OCI-LY3 (cell line): ENCODE data around the gene FETUB.
"Not testable (repeated sequence)": the region's sequence is repeated elsewhere in the genome, so short reads cannot be mapped to it uniquely, and the experiment has no call there.

ENCODE experiments used
- H2AFZ ChIP-seq: fragments of 200-600, 300-600 bp; shearing (Covaris generic); 2 replicates; pipeline ENCODE4 v1.6.0; 2014; ENCODE audit warnings: antibody characterized with exemption, low read depth, low read length
- H3K27ac ChIP-seq: fragments of 200-600, 300-600 bp; sonication (generic); 2 replicates; pipeline ENCODE4 v1.5.1; 2014; ENCODE audit warnings: mild to moderate bottlenecking, low read length, moderate library complexity, mixed read lengths
- H3K27me3 ChIP-seq: fragments of 200-600, 300-600 bp; sonication (generic); 2 replicates; pipeline ENCODE4 v1.6.1; 2014; ENCODE audit warnings: low read depth, low read length, mixed read lengths
- H3K36me3 ChIP-seq: fragments of 200-600, 300-600 bp; sonication (generic); replicated peaks from 2 replicates; pipeline ENCODE3; 2014; ENCODE audit warnings: low read depth, low read length, mixed read lengths
- H3K4me1 ChIP-seq: fragments of 300-600, 200-600 bp; sonication (generic); 2 replicates; pipeline ENCODE4 v1.6.1; 2014; ENCODE audit warnings: low read length, mixed read lengths
- H3K4me2 ChIP-seq: fragments of 200-600, 300-600 bp; sonication (generic); 2 replicates; pipeline ENCODE4 v1.6.1; 2014; ENCODE audit warnings: low read length, mixed read lengths
- H3K4me3 ChIP-seq: fragments of 300-600, 200-600 bp; sonication (generic); 2 replicates; pipeline ENCODE4 v1.5.1; 2014; ENCODE audit warnings: antibody characterized with exemption, mild to moderate bottlenecking, low read length, moderate library complexity
- H3K79me2 ChIP-seq: fragments of 300-600, 200-600 bp; shearing (Covaris generic); 2 replicates; pipeline ENCODE4 v1.6.1; 2014; ENCODE audit warnings: mild to moderate bottlenecking, low read length, mixed read lengths
- H3K9ac ChIP-seq: fragments of 300-600, 200-600 bp; shearing (Covaris generic); 2 replicates; pipeline ENCODE4 v1.6.0; 2014; ENCODE audit warnings: mild to moderate bottlenecking, low read length, moderate library complexity
- H3K9me3 ChIP-seq: fragments of 200-600, 300-600 bp; shearing (Covaris generic); 2 replicates; pipeline ENCODE4 v1.6.1; 2014; ENCODE audit warnings: low read length, mixed read lengths; ENCODE audit not compliant: insufficient read depth
- H4K20me1 ChIP-seq: fragments of 200-600, 300-600 bp; sonication (generic); 2 replicates; pipeline ENCODE4 v1.6.1; 2016; ENCODE audit warnings: low read length, mixed read lengths; ENCODE audit not compliant: insufficient read depth
- CTCF ChIP-seq: fragments of 200-600, 300-600 bp; sonication (generic); IDR thresholded peaks from 2 replicates; pipeline ENCODE4 v1.5.1; 2014; ENCODE audit warnings: antibody characterized with exemption, low read length, low read depth
- EZH2phosphoT487 ChIP-seq: fragments of 200-600 bp; shearing (Covaris generic); IDR thresholded peaks from 2 replicates; pipeline ENCODE4 v1.6.1; 2018; ENCODE audit warnings: antibody characterized with exemption, mixed run types, low read depth

FETUB gene

GRCh38 chr3:186694288-186695032 lies 54.3 kb downstream of the FETUB start:
- Histone ChIP-seq H3K79me2 (no peaks in the 10 kb centered on the region), H3K27me3 (peaks cover 13% of the 10 kb centered on the region), H3K4me3 (no peak overlapping the region), H3K9me3 (no peaks in the 10 kb centered on the region), H4K20me1 (no peaks in the 10 kb centered on the region), H2AFZ (no peak overlapping the region), H3K4me1 (no peaks in the 10 kb centered on the region), H3K27ac (no peak overlapping the region), H3K4me2 (no peak overlapping the region), H3K9ac (no peak overlapping the region), H3K36me3 (no peaks in the 10 kb centered on the region)
- no peak for TF ChIP-seq CTCF
- TF ChIP-seq EZH2phosphoT487: no peak

- TF ChIP-seq CTCF (no peak), EZH2phosphoT487 (no peak)
These were observed 56.3 kb downstream of the FETUB start for GRCh38 chr3:186696522-186696921.

GRCh38 chr3:186697510-186697909 lies 57.3 kb downstream of the FETUB start:
- H3K4me1 ChIP-seq: peaks cover 10% of the 10 kb centered on the region
- no peak overlapping the region for H3K9ac ChIP-seq
- H3K4me2 ChIP-seq: no peak overlapping the region
- no peak overlapping the region for H3K4me3 ChIP-seq
- TF ChIP-seq EZH2phosphoT487 (no peak), CTCF (no peak)
- no peaks in the 10 kb centered on the region for H3K79me2 ChIP-seq
- H3K27me3 ChIP-seq: peaks cover 4% of the 10 kb centered on the region; the same call in 1 of the 2 replicates
- H4K20me1 ChIP-seq: no peaks in the 10 kb centered on the region
- no peak overlapping the region for H2AFZ ChIP-seq
- H3K9me3 ChIP-seq: no peaks in the 10 kb centered on the region
- H3K27ac ChIP-seq: no peak overlapping the region
- no peaks in the 10 kb centered on the region for H3K36me3 ChIP-seq

More at GRCh38 chr3:186696522-186696921, 56.3 kb downstream of the FETUB start:
- no peaks in the 10 kb centered on the region for H3K36me3 ChIP-seq
- no peaks in the 10 kb centered on the region for H3K79me2 ChIP-seq
- H3K4me1 ChIP-seq: peaks cover 10% of the 10 kb centered on the region
- peaks cover 8% of the 10 kb centered on the region; the same call in 1 of the 2 replicates for H3K27me3 ChIP-seq
- H3K9me3 ChIP-seq: no peaks in the 10 kb centered on the region
- no peak overlapping the region for H3K9ac ChIP-seq
- no peak overlapping the region for H3K27ac ChIP-seq
- H3K4me2 ChIP-seq: no peak overlapping the region
- H2AFZ ChIP-seq: no peak overlapping the region
- no peaks in the 10 kb centered on the region for H4K20me1 ChIP-seq
- H3K4me3 ChIP-seq: no peak overlapping the region

- Histone ChIP-seq H3K4me2 (no peak overlapping the region), H2AFZ (peak overlapping the region; percentile 27; the same call in 1 of the 2 replicates)
These were observed 60.1 kb downstream of the FETUB start for GRCh38 chr3:186700267-186700666.

GRCh38 chr3:186702451-186702850 lies 62.3 kb downstream of the FETUB start:
- H2AFZ ChIP-seq, H3K9ac ChIP-seq, H3K27ac ChIP-seq, H4K20me1 ChIP-seq, H3K4me1 ChIP-seq, H3K4me3 ChIP-seq, H3K79me2 ChIP-seq, H3K4me2 ChIP-seq, H3K36me3 ChIP-seq, H3K9me3 ChIP-seq: not testable (repeated sequence)
- H3K27me3 ChIP-seq: peaks cover 13% of the 10 kb centered on the region; the same call in 1 of the 2 replicates

More at GRCh38 chr3:186700267-186700666, 60.1 kb downstream of the FETUB start:
- Histone ChIP-seq H3K4me3 (no peak overlapping the region), H3K27me3 (peaks cover 5% of the 10 kb centered on the region; the same call in 1 of the 2 replicates), H3K9me3 (no peaks in the 10 kb centered on the region), H3K4me1 (peaks cover 10% of the 10 kb centered on the region), H3K36me3 (no peaks in the 10 kb centered on the region), H3K79me2 (no peaks in the 10 kb centered on the region), H4K20me1 (no peaks in the 10 kb centered on the region), H3K9ac (no peak overlapping the region), H3K27ac (no peak overlapping the region)
- no peak for TF ChIP-seq CTCF
